ENCODE results near the gene F2.
"Not testable (repeated sequence)": the region's sequence is repeated elsewhere in the genome, so short reads cannot be mapped to it uniquely, and the experiment has no call there.

F2 gene

DNA sequence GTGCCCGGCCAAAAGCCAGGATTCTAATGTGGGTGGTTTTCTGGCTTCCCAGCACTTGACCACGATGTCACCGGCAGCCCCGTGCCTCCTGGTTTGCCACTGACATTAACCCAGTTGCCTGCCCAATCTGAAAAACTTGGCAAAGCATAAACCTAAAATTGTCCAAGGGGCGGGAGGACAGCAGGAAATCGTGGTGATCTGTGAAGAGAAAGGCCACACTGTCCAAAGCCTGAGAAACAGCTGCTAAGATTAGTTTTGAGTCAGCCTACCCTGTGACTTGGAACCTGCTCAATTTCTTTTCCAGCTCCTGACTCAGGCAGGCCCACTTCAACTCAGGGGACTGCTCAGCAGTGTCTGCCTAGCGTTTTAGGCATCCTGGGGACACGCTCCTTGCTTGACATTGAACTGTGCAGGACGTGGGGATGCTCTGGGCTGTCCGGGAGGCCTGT lies 8.2 kb upstream of the F2 start:
- in situ Hi-C loops (cut with HindIII; ENCODE audit: low pct_unique_long_range_greater_than_20kb, low sequenced_read_pairs) = no loop called here
- TF ChIP-seq JUND (IDR thresholded peaks at IDR 0.05; ENCODE audit: low read depth) = no peak
- DNase-seq (ENCODE audit: low read depth in 1 of 2, low spot score in 1 of 2) = no peak

DNA sequence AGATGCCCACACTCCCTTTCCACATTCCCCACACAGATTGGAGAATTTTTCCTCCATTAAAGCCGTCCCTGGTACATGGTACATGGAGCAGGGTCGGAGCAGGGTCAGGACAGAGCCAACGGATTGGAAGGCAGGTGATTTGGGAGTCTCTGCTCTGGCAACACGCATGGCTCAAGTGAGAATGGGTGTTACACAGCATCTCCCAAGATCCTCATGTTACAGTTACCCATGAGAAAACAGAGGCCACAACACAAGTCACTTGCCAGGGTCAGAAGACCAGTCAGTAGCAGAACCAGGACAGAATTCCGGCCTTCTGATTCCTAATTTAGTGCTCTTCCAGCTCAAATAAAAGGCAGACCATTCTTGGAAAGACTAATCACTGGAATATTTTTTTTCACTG lies 7.7 kb upstream of the F2 start:
- no peak for TF ChIP-seq JUND (IDR thresholded peaks at IDR 0.05; ENCODE audit: low read depth)
- no peak for DNase-seq (ENCODE audit: low read depth in 1 of 2, low spot score in 1 of 2)
- in situ Hi-C loops (cut with HindIII; ENCODE audit: low pct_unique_long_range_greater_than_20kb, low sequenced_read_pairs) = no loop called here

DNA sequence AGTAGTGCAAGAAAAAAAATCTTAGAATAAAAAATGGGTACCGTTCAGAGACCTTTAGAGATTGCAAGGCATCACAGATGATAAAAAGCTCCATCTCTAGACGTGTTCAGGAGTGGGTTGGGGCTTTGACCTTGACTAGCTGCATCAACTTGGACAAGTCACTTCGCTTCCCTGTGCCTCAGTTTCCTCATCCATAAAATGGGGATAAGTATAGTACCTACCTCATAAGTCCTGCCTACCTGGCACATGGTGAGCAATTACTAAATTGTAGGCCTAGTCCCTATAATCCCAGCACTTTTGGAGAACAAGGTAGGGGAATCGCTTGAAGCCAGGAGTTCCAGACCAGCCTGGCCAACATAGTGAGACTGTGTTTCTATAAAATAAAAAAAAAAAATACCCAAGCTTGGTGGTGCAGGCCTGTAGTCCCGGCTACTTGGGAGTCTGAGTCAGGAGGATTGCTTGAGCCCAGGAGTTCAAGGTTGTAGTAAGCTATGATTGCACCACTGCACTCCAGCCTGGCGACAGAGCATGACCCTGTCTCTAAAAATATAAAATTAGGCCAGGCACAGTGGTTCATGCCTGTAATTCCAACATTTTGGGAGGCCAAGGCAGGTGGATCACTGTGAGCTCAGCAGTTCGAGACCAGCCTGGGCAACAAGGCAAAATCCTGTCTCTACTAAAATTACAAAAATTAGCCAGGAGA lies 6.0 kb upstream of the F2 start:
- no peak for DNase-seq (ENCODE audit: low read depth in 1 of 2, low spot score in 1 of 2)
- in situ Hi-C loops (cut with HindIII; ENCODE audit: low pct_unique_long_range_greater_than_20kb, low sequenced_read_pairs) = no loop called here
- no peak for TF ChIP-seq JUND (IDR thresholded peaks at IDR 0.05; ENCODE audit: low read depth)

DNA sequence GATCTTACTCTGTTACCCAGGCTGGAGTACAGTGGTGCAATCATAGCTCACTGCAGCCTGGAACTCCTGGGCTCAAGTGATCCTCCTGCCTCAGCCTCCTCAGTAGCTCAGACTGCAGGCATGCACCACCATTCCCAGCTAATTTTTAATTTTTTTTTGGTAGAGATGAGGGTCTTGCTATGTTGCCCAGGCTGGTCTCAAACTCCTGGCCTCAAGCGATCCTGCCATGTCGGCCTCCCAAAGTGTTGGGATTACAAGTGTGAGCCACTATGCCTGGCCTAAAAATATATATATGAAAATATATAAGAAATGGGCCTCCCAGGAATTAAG lies 1.2 kb upstream of the F2 start:
- DNase-seq (ENCODE audit: low read depth in 1 of 2, low spot score in 1 of 2); in situ Hi-C loops (cut with HindIII; ENCODE audit: low pct_unique_long_range_greater_than_20kb, low sequenced_read_pairs): not testable (repeated sequence)

DNA sequence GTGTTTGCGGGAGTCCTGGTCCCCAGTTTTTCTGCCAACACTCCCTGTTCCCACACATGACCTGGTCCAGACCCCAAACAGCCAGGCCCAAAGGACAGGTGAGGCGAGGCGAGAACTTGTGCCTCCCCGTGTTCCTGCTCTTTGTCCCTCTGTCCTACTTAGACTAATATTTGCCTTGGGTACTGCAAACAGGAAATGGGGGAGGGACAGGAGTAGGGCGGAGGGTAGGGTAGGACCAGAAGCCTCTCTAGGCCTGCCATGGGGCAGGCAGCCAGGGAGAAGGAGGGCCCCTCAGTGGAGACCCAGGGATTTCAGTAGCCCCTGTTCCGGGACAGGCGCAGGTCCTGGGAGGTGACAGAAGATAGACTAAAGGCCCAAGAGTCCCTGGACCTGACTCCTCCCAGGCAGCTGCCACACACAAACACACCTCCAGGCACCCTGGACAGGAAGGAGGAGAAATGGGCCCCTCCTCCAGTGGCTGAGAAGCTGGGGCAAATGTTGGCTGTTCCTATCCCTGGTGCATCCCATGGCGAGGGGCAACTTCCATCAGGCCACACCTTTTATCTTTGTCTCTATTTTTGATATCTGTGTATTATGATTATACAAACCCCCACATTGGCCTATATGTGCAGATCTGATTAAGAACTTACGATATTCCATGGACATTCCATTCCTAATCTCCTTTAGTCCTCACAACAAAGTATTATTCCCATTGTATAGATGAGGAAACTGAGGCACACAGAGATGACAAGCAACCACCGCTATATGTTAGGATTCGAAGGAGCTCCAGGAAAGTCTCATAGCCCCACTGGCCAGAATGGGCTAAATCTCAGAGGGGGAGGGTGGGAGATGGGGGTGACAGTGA lies 626 bp upstream of the F2 start:
- peak; percentile 50 to 92 for DNase-seq (ENCODE audit: low read depth in 1 of 2, low spot score in 1 of 2)
- no peak for TF ChIP-seq JUND (IDR thresholded peaks at IDR 0.05; ENCODE audit: low read depth)
- in situ Hi-C loops (cut with HindIII; ENCODE audit: low pct_unique_long_range_greater_than_20kb, low sequenced_read_pairs) = no loop called here

DNA sequence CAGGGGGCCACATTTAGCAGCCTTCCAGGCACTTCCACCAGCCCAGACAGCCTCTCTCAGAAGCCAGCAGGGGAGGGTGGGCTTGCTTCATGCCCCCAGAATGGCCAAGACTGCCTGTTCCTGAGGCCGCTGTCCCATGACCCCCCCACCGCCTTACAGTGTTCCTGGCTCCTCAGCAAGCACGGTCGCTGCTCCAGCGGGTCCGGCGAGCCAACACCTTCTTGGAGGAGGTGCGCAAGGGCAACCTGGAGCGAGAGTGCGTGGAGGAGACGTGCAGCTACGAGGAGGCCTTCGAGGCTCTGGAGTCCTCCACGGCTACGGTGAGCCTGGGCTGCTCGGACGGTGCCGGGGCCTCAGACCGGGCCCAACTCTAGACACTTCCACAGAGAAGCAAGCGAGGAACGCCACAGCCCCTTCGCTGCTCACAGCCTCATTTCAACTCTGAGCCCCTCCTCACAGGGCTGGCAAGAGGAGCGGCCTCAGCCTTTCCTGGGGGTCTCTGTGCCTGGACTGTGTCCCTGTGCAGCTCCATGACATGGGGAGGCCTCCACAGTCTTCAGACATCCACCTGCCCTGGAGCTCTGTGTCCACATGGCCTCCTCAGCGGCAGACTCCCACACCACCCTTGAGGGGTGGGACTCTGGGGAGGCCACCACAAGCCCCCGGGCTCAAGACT lies 668 bp downstream of the F2 start:
- no peak for DNase-seq (ENCODE audit: low read depth in 1 of 2, low spot score in 1 of 2)
- TF ChIP-seq JUND (IDR thresholded peaks at IDR 0.05; ENCODE audit: low read depth) = no peak
- in situ Hi-C loops (cut with HindIII; ENCODE audit: low pct_unique_long_range_greater_than_20kb, low sequenced_read_pairs) = no loop called here

DNA sequence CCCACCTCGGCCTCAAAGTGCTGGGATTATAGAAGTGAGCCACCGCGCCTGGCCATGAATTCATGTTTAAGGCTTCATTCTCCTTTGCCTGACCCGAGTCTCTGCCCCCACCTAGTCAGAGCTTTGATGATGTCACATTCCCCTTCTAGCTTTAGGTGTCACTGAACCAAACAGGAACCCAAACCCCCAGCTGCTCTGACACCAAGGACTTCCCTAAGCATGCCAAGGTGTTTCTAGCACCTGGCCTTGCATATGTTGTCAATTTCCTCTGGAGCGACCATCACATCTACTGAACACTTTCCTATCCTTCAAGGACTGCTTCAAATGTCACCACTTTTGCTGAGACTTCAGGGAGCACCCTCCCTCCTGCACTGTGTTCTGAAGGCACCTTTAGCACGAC lies 2.3 kb downstream of the F2 start:
- DNase-seq (ENCODE audit: low read depth in 1 of 2, low spot score in 1 of 2) = no peak
- in situ Hi-C loops (cut with HindIII; ENCODE audit: low pct_unique_long_range_greater_than_20kb, low sequenced_read_pairs) = no loop called here
- no peak for TF ChIP-seq JUND (IDR thresholded peaks at IDR 0.05; ENCODE audit: low read depth)

DNA sequence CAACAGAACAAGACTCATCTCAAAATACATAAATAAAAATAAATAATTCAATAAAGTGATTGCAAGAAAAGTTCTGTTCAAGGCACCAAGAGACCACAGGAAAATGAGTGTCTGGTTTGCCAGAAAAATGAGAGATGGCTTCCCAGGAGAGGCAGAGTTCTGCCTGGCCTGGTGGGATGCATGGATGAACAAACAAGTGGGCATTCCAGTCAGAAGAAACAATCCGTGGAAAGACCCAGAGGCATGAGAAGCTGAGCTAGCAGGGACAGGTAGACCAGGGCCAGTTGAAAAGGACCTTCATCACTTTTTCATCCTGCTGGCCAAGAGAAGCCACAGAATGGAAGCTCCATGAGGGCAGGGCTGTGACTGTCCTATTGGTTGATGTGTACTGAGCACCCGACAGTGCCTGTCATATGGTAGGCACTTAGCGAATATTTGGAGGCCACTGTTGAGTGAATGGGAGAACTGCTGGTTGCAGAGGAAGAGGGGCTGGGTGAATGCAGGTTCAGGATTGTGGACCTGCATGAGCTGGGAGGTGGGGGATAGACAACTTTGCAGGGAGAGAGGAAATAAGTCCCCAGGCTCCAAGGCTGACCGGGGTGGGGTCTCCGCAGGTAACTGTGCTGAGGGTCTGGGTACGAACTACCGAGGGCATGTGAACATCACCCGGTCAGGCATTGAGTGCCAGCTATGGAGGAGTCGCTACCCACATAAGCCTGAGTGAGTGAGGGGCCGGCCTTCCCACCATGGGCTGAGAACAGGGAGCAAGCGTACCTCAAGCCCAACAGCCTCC lies 3.7 kb downstream of the F2 start:
- TF ChIP-seq JUND (IDR thresholded peaks at IDR 0.05; ENCODE audit: low read depth) = no peak
- DNase-seq (ENCODE audit: low read depth in 1 of 2, low spot score in 1 of 2) = no peak
- in situ Hi-C loops (cut with HindIII; ENCODE audit: low pct_unique_long_range_greater_than_20kb, low sequenced_read_pairs) = no loop called here

DNA sequence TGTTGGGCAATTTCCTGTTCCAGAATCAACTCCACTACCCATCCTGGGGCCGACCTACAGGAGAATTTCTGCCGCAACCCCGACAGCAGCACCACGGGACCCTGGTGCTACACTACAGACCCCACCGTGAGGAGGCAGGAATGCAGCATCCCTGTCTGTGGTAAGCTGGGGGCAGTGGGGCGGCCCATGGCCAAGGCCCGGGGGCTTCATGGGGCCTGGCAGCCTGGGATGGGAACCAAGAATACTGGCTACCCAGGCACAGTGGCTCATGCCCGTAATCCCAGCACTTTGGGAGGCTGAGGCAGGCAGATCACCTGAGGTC lies 4.3 kb downstream of the F2 start:
- DNase-seq (ENCODE audit: low read depth in 1 of 2, low spot score in 1 of 2) = no peak
- no peak for TF ChIP-seq JUND (IDR thresholded peaks at IDR 0.05; ENCODE audit: low read depth)
- in situ Hi-C loops (cut with HindIII; ENCODE audit: low pct_unique_long_range_greater_than_20kb, low sequenced_read_pairs) = no loop called here

DNA sequence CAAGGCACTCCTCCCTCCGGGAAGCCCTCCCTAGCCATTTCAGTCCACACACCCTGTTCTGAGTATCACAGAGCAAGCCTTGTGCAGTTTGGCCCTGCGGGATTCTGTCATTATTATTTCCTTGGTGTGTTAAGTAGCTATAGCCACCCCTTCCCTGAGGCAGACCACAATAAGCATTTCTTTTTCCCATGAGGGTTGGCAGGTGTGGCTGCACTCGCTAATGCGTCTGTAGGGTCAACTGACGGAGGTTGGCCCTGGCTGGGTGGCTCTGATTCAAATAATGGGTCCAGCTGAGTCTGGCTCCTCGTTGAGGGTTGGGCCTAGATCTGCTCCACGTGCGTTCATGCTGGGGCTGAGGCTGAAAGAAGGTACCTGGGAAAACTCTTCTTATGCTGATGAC lies 5.1 kb downstream of the F2 start:
- no peak for TF ChIP-seq JUND (IDR thresholded peaks at IDR 0.05; ENCODE audit: low read depth)
- no peak for DNase-seq (ENCODE audit: low read depth in 1 of 2, low spot score in 1 of 2)
- in situ Hi-C loops (cut with HindIII; ENCODE audit: low pct_unique_long_range_greater_than_20kb, low sequenced_read_pairs) = no loop called here

DNA sequence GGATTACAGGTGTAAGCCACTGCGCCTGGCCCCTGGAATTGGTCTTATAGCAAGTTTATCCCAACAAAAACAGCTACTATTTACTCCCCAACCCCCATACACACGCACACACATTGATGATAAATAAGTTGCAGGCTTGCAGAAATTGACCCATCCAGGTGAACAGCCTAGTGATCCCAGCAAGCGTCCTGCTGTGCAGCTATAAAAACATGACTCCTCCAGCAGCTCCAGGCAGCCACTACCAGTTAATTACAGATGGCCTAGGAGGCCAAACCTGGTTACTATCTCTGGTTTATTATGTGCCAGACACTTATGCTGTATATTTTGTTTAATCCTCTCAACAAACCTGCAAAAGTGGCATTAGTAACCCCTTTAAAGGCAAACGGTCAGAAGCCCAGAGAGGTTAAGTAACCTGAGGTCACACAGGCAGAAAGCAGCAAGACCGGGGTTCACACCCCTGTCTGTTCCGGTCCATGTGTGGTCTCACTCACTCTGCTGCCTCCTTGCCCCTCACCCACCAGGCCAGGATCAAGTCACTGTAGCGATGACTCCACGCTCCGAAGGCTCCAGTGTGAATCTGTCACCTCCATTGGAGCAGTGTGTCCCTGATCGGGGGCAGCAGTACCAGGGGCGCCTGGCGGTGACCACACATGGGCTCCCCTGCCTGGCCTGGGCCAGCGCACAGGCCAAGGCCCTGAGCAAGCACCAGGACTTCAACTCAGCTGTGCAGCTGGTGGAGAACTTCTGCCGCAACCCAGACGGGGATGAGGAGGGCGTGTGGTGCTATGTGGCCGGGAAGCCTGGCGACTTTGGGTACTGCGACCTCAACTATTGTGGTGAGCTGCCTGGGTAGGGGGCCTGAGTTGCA lies 6.6 kb downstream of the F2 start:
- in situ Hi-C loops (cut with HindIII; ENCODE audit: low pct_unique_long_range_greater_than_20kb, low sequenced_read_pairs) = no loop called here
- no peak for TF ChIP-seq JUND (IDR thresholded peaks at IDR 0.05; ENCODE audit: low read depth)
- no peak for DNase-seq (ENCODE audit: low read depth in 1 of 2, low spot score in 1 of 2)
